Testis (tissue), 3 donors: Measurements from ENCODE around the gene FBF1. TPM values are rescaled to one million over a fixed set of nuclear protein-coding genes. Genes with fewer than 3 reads are reported as not detected.

ENCODE experiments used
- DNase-seq: peaks from one replicate; pipeline ENCODE4 v3.0.0-alpha.2; 2019
- H3K27ac ChIP-seq, 2 donors: fragments of 200-600 bp; sonication (generic); one replicate each; pipeline ENCODE4 v1.5.1; 2019
- H3K27me3 ChIP-seq: fragments of 200-600 bp; sonication (generic); one replicate; pipeline ENCODE4 v1.5.1; 2019
- H3K36me3 ChIP-seq: fragments of 200-600 bp; sonication (generic); one replicate; pipeline ENCODE4 v1.5.1; 2017; ENCODE audit warnings: low read depth; ENCODE audit errors: missing control alignments
- H3K4me1 ChIP-seq: fragments of 200-600 bp; sonication (generic); one replicate; pipeline ENCODE4 v1.5.1; 2019
- H3K4me3 ChIP-seq, 2 donors: fragments of 200-600 bp; sonication (generic); one replicate each; pipeline ENCODE4 v1.5.1; 2017 to 2019
- H3K9me3 ChIP-seq: fragments of 200-600 bp; sonication (generic); one replicate; pipeline ENCODE4 v1.5.1; 2017
- POLR2A ChIP-seq: fragments of 450-650 bp; IDR thresholded peaks from one replicate; pipeline ENCODE4 v1.6.1; 2017; ENCODE audit warnings: antibody characterized with exemption, mild to moderate bottlenecking, moderate library complexity
- WGBS, 2 donors: methylation state at CpG; one replicate each; pipeline ENCODE4 v1.1.5; 2018; 5-methylcytosine and 5-hydroxymethylcytosine counted together
- intact Hi-C: fragments of 100-400 bp; cut with DNase I; formaldehyde crosslinking; loops from one replicate; pipeline ENCODE4 v1.15.1; 2023; ENCODE audit warnings: low total_unique reads
- polyA plus RNA-seq: library from polyadenylated mRNA; stranded (reverse); fragments of 350-450 nt; fragmentation: Illumina TruSeq; extraction: RNeasy Lipid Tissue Mini Kit (QIAGEN cat#74804); gene quantifications from one replicate; pipeline ENCODE4 v1.2.3, GENCODE V29; 2014; ENCODE audit warnings: low read depth, low replicate concordance; ENCODE audit not compliant: insufficient read depth
- total RNA-seq, 2 donors: library from RNA; depleted of rRNA; stranded (reverse); fragments of >200 nt; gene quantifications; one replicate each; pipeline ENCODE4 v1.2.3, GENCODE V29; 2016
- TF ChIP-seq, protein P1 (sequence below), 3 experiments: fragments of 450-650 bp in 2 of 3; fragments of 200-600 bp in 1 of 3; sonication (generic) in 1 of 3; IDR thresholded peaks; one replicate each; pipeline ENCODE4 v1.5.1; 2016 to 2019; ENCODE audit warnings: antibody characterized with exemption in 3 of 3, mild to moderate bottlenecking in 2 of 3, moderate library complexity in 1 of 3

Gene FBF1
- total and polyA plus RNA-seq, 3 donors from 2014 or later = 81.1 to 119 (median 85.4) TPM

DNA sequence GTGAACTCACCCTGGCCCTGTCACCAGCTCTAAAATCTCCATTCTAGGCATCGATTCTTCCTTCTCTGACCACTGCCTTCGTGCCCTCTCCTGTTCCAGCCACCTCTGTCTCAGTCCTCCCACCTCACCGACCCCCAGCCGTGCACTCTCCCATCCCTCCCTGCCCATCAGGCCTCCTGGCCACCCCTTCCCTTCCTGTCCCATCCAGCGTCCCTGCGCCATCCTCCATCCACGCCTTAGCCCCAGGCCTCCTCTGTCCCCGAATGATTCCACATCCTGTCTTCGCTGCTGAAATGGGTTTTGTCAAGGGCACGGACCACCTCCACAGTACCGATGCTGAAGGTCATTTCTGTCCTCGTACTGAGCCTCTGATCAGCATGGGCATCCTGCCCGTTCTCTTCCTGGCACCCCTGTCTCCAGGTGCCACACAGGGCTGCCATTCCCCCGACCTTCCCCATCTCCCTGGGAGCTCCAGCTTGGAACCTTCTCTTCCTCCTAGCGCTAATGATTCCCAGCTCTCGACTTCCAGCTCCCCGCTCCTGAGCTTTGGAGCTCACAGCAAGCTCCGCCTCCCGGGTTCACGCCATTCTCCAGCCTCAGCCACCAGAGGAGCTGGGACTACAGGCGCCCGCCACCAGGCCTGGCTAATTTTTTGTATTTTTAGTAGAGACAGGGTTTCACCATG, 46.7 kb downstream of the FBF1 start:
- no peak overlapping the region for H3K27ac ChIP-seq
- WGBS, 2 donors = 71 to 74% methylated on average over 22 of the region's 22 CpGs
- no peak for DNase-seq
- intact Hi-C loops = no loop called here
- H3K4me3 ChIP-seq = no peak overlapping the region
- no peaks in the 10 kb centered on the region for H3K9me3 ChIP-seq
- TF ChIP-seq, protein P1, sequence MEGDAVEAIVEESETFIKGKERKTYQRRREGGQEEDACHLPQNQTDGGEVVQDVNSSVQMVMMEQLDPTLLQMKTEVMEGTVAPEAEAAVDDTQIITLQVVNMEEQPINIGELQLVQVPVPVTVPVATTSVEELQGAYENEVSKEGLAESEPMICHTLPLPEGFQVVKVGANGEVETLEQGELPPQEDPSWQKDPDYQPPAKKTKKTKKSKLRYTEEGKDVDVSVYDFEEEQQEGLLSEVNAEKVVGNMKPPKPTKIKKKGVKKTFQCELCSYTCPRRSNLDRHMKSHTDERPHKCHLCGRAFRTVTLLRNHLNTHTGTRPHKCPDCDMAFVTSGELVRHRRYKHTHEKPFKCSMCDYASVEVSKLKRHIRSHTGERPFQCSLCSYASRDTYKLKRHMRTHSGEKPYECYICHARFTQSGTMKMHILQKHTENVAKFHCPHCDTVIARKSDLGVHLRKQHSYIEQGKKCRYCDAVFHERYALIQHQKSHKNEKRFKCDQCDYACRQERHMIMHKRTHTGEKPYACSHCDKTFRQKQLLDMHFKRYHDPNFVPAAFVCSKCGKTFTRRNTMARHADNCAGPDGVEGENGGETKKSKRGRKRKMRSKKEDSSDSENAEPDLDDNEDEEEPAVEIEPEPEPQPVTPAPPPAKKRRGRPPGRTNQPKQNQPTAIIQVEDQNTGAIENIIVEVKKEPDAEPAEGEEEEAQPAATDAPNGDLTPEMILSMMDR (IDR thresholded peaks at IDR 0.05) = no peak
- no peak for TF ChIP-seq POLR2A
- H3K27me3 ChIP-seq = no peaks in the 10 kb centered on the region
- H3K4me1 ChIP-seq = peaks cover 32% of the 10 kb centered on the region
- no peaks in the 10 kb centered on the region for H3K36me3 ChIP-seq

DNA sequence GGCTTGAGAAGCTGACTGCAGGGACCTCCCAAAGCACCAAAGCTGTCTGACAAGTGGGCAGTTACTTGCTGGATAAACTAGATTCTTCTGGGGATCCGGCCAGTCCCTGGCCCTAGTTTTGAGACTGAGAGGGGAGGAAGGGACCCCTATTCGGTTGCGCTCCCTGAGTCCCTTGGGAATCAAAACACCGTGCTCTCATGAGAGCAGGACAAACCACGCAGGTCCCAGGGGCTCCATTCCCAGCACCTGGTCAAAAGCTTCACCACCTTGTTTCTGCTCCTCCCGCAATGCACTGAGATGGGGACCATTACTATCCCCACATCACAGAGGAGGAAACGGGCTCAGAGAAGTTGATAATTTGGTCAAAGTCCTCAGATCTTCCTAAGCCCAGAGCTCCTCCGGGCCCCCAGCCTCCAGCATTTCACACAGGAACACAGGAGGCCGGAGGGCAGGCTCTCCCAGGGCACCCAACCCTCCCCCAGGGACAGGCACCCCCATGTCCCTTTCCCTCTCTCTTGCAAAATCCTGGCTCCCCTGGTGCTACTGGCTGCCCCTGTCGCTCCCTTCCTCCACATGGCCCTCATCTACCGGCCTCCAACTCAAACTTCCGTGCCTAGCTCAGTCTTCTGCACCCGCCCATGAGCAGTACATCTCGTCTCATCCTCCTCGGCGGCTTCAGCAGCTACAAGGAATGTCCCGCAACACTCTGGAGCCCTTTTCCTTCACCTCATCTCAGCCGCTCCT, 47.4 kb downstream of the FBF1 start:
- intact Hi-C loops = no loop called here
- Histone ChIP-seq H3K4me3 (no peak overlapping the region), H3K36me3 (no peaks in the 10 kb centered on the region), H3K27me3 (no peaks in the 10 kb centered on the region), H3K4me1 (peaks cover 32% of the 10 kb centered on the region), H3K27ac (no peak overlapping the region), H3K9me3 (no peaks in the 10 kb centered on the region)
- WGBS, 2 donors = 85 to 86% methylated on average over 17 to 18 of the region's 18 CpGs
- no peak for DNase-seq
- no peak for TF ChIP-seq POLR2A
- TF ChIP-seq, protein P1 (IDR thresholded peaks at IDR 0.05) = no peak

DNA sequence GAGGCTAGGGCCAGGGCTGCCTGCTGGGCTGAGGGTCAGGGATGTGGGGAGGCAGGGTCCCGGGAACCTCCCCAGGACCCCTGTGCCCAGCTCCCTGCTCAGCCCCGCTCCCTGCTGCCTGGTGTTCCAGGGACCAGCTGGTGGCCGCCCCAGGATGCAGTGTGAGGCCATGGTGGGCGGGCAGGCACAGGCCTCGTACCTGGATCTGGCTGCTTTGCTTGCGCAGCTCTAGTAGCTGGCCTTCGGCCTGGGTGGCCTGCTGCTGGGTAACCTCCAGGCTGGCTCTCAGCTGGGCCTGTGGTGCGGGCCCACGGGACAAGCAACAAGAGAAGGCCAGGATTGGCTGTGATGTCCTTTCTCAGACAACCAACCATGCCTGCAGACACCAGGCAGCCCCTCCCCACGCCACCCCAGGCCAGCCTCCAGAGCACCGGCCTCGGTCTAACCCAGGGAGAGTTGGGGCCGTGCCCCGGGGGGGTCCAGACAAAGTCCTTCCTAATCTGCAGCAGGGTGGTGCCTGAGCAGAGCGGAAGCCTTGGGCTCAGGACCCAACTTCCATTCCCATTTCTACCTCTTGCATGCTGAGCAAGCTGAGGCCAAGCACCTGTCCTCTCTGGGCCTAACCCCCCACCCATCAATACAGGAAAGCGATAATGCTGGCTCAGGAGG, 48.2 kb downstream of the FBF1 start:
- WGBS, 2 donors = 80 to 88% methylated on average over 10 to 16 of the region's 16 CpGs
- intact Hi-C loops = no loop called here
- H3K27ac ChIP-seq = no peak overlapping the region
- no peaks in the 10 kb centered on the region for H3K9me3 ChIP-seq
- no peaks in the 10 kb centered on the region for H3K27me3 ChIP-seq
- no peak overlapping the region for H3K4me3 ChIP-seq
- TF ChIP-seq, protein P1 (IDR thresholded peaks at IDR 0.05) = no peak
- TF ChIP-seq POLR2A = no peak
- peaks cover 32% of the 10 kb centered on the region for H3K4me1 ChIP-seq
- H3K36me3 ChIP-seq = no peaks in the 10 kb centered on the region
- DNase-seq = no peak

DNA sequence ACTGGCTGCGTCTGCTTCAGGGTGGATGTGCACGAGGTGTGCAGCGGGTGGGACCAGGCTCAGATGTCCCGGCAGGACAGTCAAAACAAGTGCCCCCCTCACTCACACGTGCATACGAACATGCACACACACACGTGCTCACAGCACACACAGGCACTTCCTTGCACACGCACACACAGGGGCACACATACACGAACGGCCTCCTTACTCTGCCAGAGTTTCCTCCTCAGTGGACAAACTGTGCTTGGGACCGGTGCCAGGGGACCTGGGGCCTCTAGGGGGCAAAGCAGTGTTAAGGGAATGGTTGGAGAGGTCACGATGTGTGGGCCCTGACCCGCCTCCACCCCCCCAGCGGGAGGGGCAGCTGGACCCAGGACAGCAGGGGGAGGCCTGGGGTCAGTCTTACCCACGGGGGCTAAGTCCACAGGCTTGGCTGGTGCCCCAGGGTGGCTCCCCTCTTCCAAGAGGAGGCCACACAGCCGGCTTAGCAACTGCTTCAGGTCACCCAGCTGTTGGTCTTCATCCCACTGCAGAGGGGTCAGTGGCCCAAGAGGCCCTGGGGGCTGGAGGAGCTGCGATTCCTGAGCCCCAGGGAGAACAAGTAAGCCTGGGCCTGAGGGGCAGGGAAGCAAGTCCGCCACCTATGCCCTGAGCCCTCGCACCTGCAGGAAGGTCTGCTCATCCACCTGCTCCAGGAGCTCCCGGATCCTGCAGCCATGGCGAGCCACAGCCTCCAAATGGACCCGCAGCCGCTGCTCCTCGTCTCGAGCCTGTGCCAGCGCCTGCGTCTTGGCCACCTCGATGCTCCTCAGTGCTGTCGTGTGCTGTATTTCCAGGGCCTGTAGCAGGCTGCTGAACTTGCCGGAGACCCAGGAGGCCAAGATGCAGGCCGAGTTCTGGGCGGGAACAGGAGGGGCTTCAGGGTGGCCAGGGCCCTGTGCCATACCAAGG, 49.0 kb downstream of the FBF1 start:
- Histone ChIP-seq H3K4me3 (no peak overlapping the region), H3K27me3 (no peaks in the 10 kb centered on the region), H3K9me3 (no peaks in the 10 kb centered on the region), H3K4me1 (peaks cover 29% of the 10 kb centered on the region), H3K27ac (no peak overlapping the region), H3K36me3 (no peaks in the 10 kb centered on the region)
- intact Hi-C loops = no loop called here
- 67 to 74% methylated on average over 22 to 32 of the region's 32 CpGs for WGBS, 2 donors
- no peak for DNase-seq
- TF ChIP-seq, protein P1 (IDR thresholded peaks at IDR 0.05) = no peak
- TF ChIP-seq POLR2A = no peak
